Neural progenitor cell (in vitro differentiated cells): ENCODE measurements around the gene SIDT2. TPM values are rescaled to one million over a fixed set of nuclear protein-coding genes. Genes with fewer than 3 reads are reported as not detected.
A peak's percentile ranks its signal among the peaks of the same experiment; 100 is the strongest.
"Not testable (repeated sequence)": the region's sequence is repeated elsewhere in the genome, so short reads cannot be mapped to it uniquely, and the experiment has no call there.

Experiments
- DNase-seq: peaks from one replicate; pipeline ENCODE4 v3.0.0-alpha.2; 2016; ENCODE audit warnings: low spot score
- H2AFZ ChIP-seq: fragments of 200-600 bp; sonication (generic); replicated peaks from 2 replicates; pipeline ENCODE4 v1.6.1; 2016; ENCODE audit warnings: antibody characterized with exemption
- H3F3A ChIP-seq: fragments of 200-600 bp; sonication (generic); 2 replicates; pipeline ENCODE4 v1.6.1; 2016; ENCODE audit warnings: antibody characterized with exemption, low read depth
- H3K27ac ChIP-seq: fragments of 200-600 bp; sonication (generic); 2 replicates; pipeline ENCODE4 v1.5.1; 2016; ENCODE audit warnings: mild to moderate bottlenecking
- H3K27me3 ChIP-seq: fragments of 200-600 bp; sonication (generic); 2 replicates; pipeline ENCODE4 v1.6.1; 2016; ENCODE audit warnings: mild to moderate bottlenecking, moderate library complexity
- H3K36me3 ChIP-seq: fragments of 200-600 bp; sonication (generic); 2 replicates; pipeline ENCODE4 v1.5.1; 2016
- H3K4me1 ChIP-seq: fragments of 200-600 bp; sonication (generic); 2 replicates; pipeline ENCODE4 v1.6.1; 2016; ENCODE audit warnings: mixed run types
- H3K4me2 ChIP-seq: fragments of 200-600 bp; sonication (generic); 2 replicates; pipeline ENCODE4 v1.6.1; 2016
- H3K4me3 ChIP-seq: fragments of 200-600 bp; sonication (generic); 2 replicates; pipeline ENCODE4 v1.5.1; 2016
- H3K79me2 ChIP-seq: fragments of 200-600 bp; sonication (generic); 2 replicates; pipeline ENCODE4 v1.6.1; 2016; ENCODE audit warnings: low read depth
- H3K9ac ChIP-seq: fragments of 200-600 bp; sonication (generic); 2 replicates; pipeline ENCODE4 v1.6.1; 2016
- H3K9me3 ChIP-seq: fragments of 200-600 bp; sonication (generic); 2 replicates; pipeline ENCODE4 v1.5.1; 2016; ENCODE audit warnings: low read depth
- H4K20me1 ChIP-seq: fragments of 200-600 bp; sonication (generic); 2 replicates; pipeline ENCODE4 v1.6.1; 2016; ENCODE audit warnings: low read depth
- H3K27ac Mint-ChIP-seq: 3 replicates; pipeline ENCODE4 v1.8.0; 2021; ENCODE audit warnings: mixed read lengths
- H3K27me3 Mint-ChIP-seq: 2 replicates; pipeline ENCODE4 v1.8.0; 2022; ENCODE audit warnings: low read depth, mild to moderate bottlenecking, inconsistent platforms, moderate library complexity, mixed read lengths; ENCODE audit not compliant: insufficient read depth
- H3K36me3 Mint-ChIP-seq: 3 replicates; pipeline ENCODE4 v1.8.0; 2021; ENCODE audit warnings: mixed read lengths
- H3K4me1 Mint-ChIP-seq: 3 replicates; pipeline ENCODE4 v1.8.0; 2021; ENCODE audit warnings: mixed read lengths
- H3K4me3 Mint-ChIP-seq: 3 replicates; pipeline ENCODE4 v1.8.0; 2021; ENCODE audit warnings: mild to moderate bottlenecking, moderate library complexity, mixed read lengths
- H3K9me3 Mint-ChIP-seq: 3 replicates; pipeline ENCODE4 v1.8.0; 2020; ENCODE audit warnings: mixed read lengths
- CTCF ChIP-seq: fragments of 200-600 bp; sonication (generic); IDR thresholded peaks from 2 replicates; pipeline ENCODE4 v1.5.1; 2017; ENCODE audit warnings: antibody characterized with exemption, mild to moderate bottlenecking
- total RNA-seq: library from RNA; depleted of rRNA; stranded (reverse); fragments of >200 nt; gene quantifications from 2 replicates; pipeline ENCODE4 v1.2.3, GENCODE V29; 2015; ENCODE audit warnings: low replicate concordance

The SIDT2 gene
- total RNA-seq, 1 donor from 2014 or later: 13.3 TPM

GRCh38 chr11:117206859-117207258 lies 28.3 kb downstream of the SIDT2 start:
- not testable (repeated sequence) for DNase-seq, H3K79me2 ChIP-seq, H3K36me3 ChIP-seq, H2AFZ ChIP-seq, H3K4me1 ChIP-seq, H3K4me3 Mint-ChIP-seq, H3F3A ChIP-seq, H3K27ac ChIP-seq, H3K9me3 ChIP-seq, H3K27ac Mint-ChIP-seq, H3K27me3 ChIP-seq, H3K9me3 Mint-ChIP-seq, H4K20me1 ChIP-seq, H3K4me1 Mint-ChIP-seq, H3K4me2 ChIP-seq, H3K9ac ChIP-seq, H3K27me3 Mint-ChIP-seq, H3K4me3 ChIP-seq
- peak; percentile 10 for TF ChIP-seq CTCF
- peaks cover 19% of the 10 kb centered on the region for H3K36me3 Mint-ChIP-seq

- not testable (repeated sequence) for H3K27ac Mint-ChIP-seq, H3K36me3 ChIP-seq
Measured at GRCh38 chr11:117207481-117207880, 28.9 kb downstream of the SIDT2 start.

GRCh38 chr11:117208710-117209109 lies 30.2 kb downstream of the SIDT2 start:
- not testable (repeated sequence) for H3F3A ChIP-seq, H3K4me2 ChIP-seq, H4K20me1 ChIP-seq, H3K4me3 ChIP-seq, H3K4me1 Mint-ChIP-seq, H3K27me3 ChIP-seq, H3K4me3 Mint-ChIP-seq, DNase-seq, H3K79me2 ChIP-seq, H3K27ac Mint-ChIP-seq, H3K27ac ChIP-seq, H3K9ac ChIP-seq, H3K27me3 Mint-ChIP-seq, H3K9me3 Mint-ChIP-seq, H3K9me3 ChIP-seq, H3K4me1 ChIP-seq, H3K36me3 ChIP-seq, H2AFZ ChIP-seq
- TF ChIP-seq CTCF: peak; percentile 5
- peaks cover 15% of the 10 kb centered on the region for H3K36me3 Mint-ChIP-seq

More at GRCh38 chr11:117207481-117207880, 28.9 kb downstream of the SIDT2 start:
- not testable (repeated sequence) for H3K9me3 ChIP-seq, H3K4me1 ChIP-seq, H3K9me3 Mint-ChIP-seq, H3K4me1 Mint-ChIP-seq, H3F3A ChIP-seq, H3K27ac ChIP-seq, H3K79me2 ChIP-seq, H3K4me3 Mint-ChIP-seq, H3K4me3 ChIP-seq, H3K27me3 ChIP-seq, H3K9ac ChIP-seq, H4K20me1 ChIP-seq, H3K27me3 Mint-ChIP-seq, H2AFZ ChIP-seq, H3K4me2 ChIP-seq, DNase-seq
- peaks cover 19% of the 10 kb centered on the region for H3K36me3 Mint-ChIP-seq

GRCh38 chr11:117209351-117210125 lies 31.0 kb downstream of the SIDT2 start:
- not testable (repeated sequence) for H3K9me3 Mint-ChIP-seq, H2AFZ ChIP-seq, H3K4me1 Mint-ChIP-seq, H3K79me2 ChIP-seq, H3K4me1 ChIP-seq, H3K27me3 ChIP-seq, H3K4me3 Mint-ChIP-seq, H4K20me1 ChIP-seq, H3K27me3 Mint-ChIP-seq, DNase-seq, H3K36me3 ChIP-seq, H3K27ac ChIP-seq, H3K4me3 ChIP-seq, H3K9me3 ChIP-seq, H3F3A ChIP-seq, H3K9ac ChIP-seq, H3K27ac Mint-ChIP-seq, H3K4me2 ChIP-seq
- H3K36me3 Mint-ChIP-seq: peaks cover 12% of the 10 kb centered on the region
